VCaP (cell line): ENCODE results near the gene HECTD3.

Source experiments
- H3K27ac ChIP-seq: fragments of 450-650 bp; 2 replicates; pipeline ENCODE4 v1.5.1; 2017
- TF ChIP-seq, protein P1 (sequence below): fragments of 450-650 bp; conservative IDR thresholded peaks from 2 replicates; pipeline ENCODE4 v1.5.1; 2017; ENCODE audit warnings: mild to moderate bottlenecking, moderate library complexity

The HECTD3 gene

DNA sequence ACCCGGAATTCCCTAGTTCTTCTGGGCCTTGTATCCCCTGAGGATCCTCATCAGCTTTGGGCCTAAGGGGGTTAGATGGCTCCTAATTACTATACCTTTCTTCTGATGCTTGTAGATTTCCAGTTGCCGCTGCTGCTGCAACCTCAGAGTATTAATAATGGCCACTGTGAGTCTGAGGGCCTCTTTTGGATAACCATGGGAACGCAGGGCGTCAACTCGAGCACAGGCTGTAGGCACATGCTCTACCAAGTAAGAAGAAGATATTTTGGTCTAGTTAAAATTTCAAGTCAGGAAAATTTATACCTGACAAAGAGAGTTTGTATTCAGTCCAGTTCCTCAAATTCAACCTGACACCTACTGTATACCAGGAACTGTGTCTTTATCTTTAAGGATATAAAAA, 29.2 kb upstream of the HECTD3 start:
- TF ChIP-seq, protein P1, sequence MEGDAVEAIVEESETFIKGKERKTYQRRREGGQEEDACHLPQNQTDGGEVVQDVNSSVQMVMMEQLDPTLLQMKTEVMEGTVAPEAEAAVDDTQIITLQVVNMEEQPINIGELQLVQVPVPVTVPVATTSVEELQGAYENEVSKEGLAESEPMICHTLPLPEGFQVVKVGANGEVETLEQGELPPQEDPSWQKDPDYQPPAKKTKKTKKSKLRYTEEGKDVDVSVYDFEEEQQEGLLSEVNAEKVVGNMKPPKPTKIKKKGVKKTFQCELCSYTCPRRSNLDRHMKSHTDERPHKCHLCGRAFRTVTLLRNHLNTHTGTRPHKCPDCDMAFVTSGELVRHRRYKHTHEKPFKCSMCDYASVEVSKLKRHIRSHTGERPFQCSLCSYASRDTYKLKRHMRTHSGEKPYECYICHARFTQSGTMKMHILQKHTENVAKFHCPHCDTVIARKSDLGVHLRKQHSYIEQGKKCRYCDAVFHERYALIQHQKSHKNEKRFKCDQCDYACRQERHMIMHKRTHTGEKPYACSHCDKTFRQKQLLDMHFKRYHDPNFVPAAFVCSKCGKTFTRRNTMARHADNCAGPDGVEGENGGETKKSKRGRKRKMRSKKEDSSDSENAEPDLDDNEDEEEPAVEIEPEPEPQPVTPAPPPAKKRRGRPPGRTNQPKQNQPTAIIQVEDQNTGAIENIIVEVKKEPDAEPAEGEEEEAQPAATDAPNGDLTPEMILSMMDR: no peak
- no peak overlapping the region for H3K27ac ChIP-seq

DNA sequence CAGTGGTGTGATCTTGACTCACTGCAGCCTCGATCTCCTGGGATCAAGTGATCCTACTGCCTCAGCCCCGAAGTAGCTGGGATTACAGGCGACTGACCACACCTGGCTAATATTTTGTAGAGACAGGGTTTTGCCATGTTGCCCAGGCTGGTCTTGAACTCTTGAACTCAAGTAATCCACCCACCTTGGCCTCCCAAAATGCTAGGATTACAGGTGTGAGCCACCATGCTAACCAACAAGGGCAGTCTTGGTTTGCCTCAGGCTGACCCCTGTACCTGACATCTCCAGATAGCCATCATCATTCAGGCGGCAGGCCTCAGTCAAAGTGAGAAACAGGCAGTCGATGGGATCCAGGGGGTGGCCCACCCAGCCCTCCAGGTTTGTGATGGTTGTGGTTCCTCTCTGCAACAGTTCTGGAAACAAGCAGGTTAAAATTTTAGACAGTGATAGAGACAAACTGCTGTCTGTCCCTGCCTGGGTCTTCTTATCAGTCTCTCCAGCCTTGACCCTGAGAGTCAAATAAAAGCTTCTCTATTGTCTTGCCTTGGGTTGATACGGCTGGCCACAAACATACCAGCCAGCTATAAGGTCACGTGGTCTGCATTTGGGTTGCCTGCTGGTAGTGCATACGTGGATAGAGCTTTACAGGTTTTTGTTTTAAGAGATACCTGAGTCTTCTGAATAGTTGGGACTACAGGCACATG, 27.7 kb upstream of the HECTD3 start:
- no peak overlapping the region for H3K27ac ChIP-seq

DNA sequence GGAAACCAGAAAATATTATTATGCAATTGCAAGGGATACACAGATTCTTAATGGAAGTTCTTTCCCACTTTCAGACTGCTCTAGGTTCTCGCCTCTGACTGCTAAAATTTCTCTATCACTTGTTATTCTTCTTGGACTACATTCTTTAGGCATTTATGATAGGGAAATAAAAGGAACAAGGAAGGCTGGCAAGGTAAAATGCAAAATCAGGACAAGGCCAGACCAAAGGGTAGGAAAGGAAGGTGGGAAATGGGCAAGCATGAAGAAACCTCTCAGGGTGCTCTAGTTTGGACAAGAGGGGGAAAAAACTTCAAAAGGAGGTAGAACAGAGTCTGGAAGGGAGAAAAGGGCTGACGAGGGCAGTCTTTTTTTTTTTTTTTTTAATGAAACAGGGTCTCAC, 27.1 kb upstream of the HECTD3 start:
- TF ChIP-seq, protein P1: no peak
- H3K27ac ChIP-seq: no peak overlapping the region

More for the DNA sequence above, 27.7 kb upstream of the HECTD3 start:
- TF ChIP-seq, protein P1: no peak

GRCh38 chr1:45037456-45037855, 26.3 kb upstream of the HECTD3 start:
- H3K27ac ChIP-seq: peak overlapping the region; percentile 44
- TF ChIP-seq, protein P1: no peak

GRCh38 chr1:45035631-45036301, 24.6 kb upstream of the HECTD3 start:
- no peak overlapping the region for H3K27ac ChIP-seq
- TF ChIP-seq, protein P1: no peak

DNA sequence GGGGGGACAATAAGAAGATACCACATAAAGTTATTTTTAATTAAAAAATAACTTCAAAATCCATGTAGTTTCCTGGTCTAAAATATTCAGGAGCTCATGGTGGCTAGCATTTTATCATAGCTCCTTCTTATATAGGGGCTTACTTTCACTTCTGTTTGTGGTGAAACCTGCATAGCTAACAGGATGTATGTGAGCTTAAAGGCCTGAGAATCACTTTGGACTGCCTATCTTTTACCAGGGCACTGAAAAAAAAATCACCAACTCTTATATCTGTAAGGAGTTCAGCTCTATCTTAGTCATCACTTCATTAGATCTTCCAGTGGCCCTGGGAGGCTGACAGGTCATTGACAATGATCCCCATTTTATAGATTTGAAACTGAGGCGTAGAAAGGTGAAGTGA, 22.2 kb upstream of the HECTD3 start:
- TF ChIP-seq, protein P1: no peak
- H3K27ac ChIP-seq: no peak overlapping the region

- H3K27ac ChIP-seq: no peak overlapping the region
- TF ChIP-seq, protein P1: no peak
Observed at GRCh38 chr1:45032837-45033236, 21.7 kb upstream of the HECTD3 start.
